ENCODE data around the gene FXYD7.

FXYD7 gene

DNA sequence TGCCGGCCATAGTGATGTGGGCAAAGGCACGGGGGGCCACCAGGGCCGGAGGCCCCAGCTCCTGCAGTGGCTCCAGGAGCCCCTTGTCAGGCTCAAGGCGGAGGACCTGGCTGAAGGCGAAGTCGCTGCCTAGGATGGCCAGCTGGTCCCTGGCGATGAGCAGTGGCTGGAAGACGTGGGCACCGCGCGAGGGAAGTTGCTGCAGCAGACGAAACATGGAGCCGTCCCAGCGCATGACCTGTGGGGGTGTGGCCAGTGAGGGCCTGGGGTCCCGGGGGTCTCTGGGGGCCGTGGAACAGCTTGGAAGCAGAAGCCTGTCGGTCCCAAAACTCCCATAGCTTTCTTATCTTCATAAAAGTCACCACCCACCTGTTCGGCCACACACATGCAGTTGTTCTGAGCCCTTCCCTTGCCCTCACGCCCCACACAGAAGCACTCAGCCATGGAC is 17.8 kb upstream of the FXYD7 start:
- no peak for TF ChIP-seq POLR2AphosphoS5 (IDR thresholded peaks at IDR 0.05; ENCODE audit: low read depth, low read length)
- no peak for TF ChIP-seq FOXP2 (optimal IDR thresholded peaks at IDR 0.05; ENCODE audit: borderline replicate concordance, extremely low read depth, extremely low read length, insufficient read depth)
- no peak for TF ChIP-seq TAF1 (IDR thresholded peaks at IDR 0.05; ENCODE audit: borderline replicate concordance, insufficient read depth, low read length)
- TF ChIP-seq, protein P1, sequence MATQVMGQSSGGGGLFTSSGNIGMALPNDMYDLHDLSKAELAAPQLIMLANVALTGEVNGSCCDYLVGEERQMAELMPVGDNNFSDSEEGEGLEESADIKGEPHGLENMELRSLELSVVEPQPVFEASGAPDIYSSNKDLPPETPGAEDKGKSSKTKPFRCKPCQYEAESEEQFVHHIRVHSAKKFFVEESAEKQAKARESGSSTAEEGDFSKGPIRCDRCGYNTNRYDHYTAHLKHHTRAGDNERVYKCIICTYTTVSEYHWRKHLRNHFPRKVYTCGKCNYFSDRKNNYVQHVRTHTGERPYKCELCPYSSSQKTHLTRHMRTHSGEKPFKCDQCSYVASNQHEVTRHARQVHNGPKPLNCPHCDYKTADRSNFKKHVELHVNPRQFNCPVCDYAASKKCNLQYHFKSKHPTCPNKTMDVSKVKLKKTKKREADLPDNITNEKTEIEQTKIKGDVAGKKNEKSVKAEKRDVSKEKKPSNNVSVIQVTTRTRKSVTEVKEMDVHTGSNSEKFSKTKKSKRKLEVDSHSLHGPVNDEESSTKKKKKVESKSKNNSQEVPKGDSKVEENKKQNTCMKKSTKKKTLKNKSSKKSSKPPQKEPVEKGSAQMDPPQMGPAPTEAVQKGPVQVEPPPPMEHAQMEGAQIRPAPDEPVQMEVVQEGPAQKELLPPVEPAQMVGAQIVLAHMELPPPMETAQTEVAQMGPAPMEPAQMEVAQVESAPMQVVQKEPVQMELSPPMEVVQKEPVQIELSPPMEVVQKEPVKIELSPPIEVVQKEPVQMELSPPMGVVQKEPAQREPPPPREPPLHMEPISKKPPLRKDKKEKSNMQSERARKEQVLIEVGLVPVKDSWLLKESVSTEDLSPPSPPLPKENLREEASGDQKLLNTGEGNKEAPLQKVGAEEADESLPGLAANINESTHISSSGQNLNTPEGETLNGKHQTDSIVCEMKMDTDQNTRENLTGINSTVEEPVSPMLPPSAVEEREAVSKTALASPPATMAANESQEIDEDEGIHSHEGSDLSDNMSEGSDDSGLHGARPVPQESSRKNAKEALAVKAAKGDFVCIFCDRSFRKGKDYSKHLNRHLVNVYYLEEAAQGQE (IDR thresholded peaks at IDR 0.05; ENCODE audit: insufficient read depth in 1 of 2, low read depth in 2 of 2, low read length in 2 of 2): no peak
- no peak for TF ChIP-seq SIN3A (IDR thresholded peaks at IDR 0.05; ENCODE audit: borderline replicate concordance, insufficient read depth, low read length)

DNA sequence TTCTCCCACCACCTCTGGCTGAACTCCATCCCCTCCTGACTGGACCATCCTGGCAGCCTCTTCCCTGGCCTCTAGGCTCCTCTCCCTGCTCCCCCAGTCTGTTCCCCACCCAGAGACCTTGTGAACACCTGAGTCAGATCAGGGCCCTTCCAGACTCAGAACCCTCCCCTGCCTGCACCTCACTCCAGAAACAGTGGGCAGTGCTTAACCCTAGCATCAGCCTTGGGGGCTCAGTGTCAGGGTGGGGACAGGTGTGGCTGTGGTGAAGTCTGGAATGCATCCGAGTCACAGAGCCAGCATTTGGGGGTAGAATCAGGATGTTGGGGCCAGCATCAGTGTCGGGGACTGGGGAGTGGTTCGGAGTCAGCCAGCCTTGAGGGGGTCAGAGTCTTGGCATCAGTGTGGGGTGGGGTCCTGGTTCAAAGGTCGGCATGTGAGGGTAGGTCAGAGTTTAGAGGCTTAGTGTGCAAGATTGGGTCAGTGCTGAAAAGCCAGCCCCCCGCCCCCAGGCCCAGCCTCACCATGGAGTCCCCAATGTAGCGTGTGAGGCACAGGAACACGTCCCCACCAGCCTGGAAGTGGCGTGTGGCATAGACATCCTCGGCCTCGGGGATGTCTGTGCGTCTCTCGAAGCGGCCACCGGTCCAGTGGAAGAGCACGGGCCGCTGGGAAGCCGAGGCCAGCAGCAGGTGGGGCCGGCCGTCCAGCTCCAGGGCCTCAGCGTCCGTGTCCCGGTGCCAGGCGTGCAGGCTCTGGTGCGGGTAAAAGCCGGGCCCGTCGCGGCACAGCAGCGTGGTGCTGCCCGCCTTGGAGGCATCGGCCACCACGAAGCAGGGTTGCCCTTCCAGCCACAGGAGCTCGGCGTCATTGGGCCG is 17.1 kb upstream of the FXYD7 start:
- TF ChIP-seq TAF1 (IDR thresholded peaks at IDR 0.05; ENCODE audit: borderline replicate concordance, insufficient read depth, low read length): no peak
- TF ChIP-seq, protein P1 (IDR thresholded peaks at IDR 0.05; ENCODE audit: insufficient read depth in 1 of 2, low read depth in 2 of 2, low read length in 2 of 2): no peak
- TF ChIP-seq FOXP2 (optimal IDR thresholded peaks at IDR 0.05; ENCODE audit: borderline replicate concordance, extremely low read depth, extremely low read length, insufficient read depth): no peak
- no peak for TF ChIP-seq SIN3A (IDR thresholded peaks at IDR 0.05; ENCODE audit: borderline replicate concordance, insufficient read depth, low read length)
- no peak for TF ChIP-seq POLR2AphosphoS5 (IDR thresholded peaks at IDR 0.05; ENCODE audit: low read depth, low read length)

DNA sequence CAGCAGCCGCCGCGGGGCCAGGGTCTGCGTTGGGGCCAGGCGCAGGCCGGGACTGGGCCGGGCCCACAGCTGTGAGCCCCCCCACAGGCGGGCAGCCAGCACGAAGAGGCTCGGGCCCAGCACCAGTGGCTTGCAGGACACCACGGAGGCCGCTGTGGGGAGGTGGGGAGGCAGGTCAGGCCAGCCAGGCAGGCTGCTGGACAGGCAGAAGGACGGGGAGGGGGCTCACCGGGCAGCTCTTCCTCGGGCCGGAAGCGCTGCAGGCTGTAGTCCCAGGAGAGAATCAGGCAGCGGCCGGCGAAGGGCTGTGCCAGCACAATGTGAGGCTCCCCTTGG is 16.5 kb upstream of the FXYD7 start:
- TF ChIP-seq, protein P1 (IDR thresholded peaks at IDR 0.05; ENCODE audit: insufficient read depth in 1 of 2, low read depth in 2 of 2, low read length in 2 of 2): no peak
- TF ChIP-seq SIN3A (IDR thresholded peaks at IDR 0.05; ENCODE audit: borderline replicate concordance, insufficient read depth, low read length): no peak
- TF ChIP-seq FOXP2 (optimal IDR thresholded peaks at IDR 0.05; ENCODE audit: borderline replicate concordance, extremely low read depth, extremely low read length, insufficient read depth): no peak
- TF ChIP-seq POLR2AphosphoS5 (IDR thresholded peaks at IDR 0.05; ENCODE audit: low read depth, low read length): no peak
- TF ChIP-seq TAF1 (IDR thresholded peaks at IDR 0.05; ENCODE audit: borderline replicate concordance, insufficient read depth, low read length): no peak

DNA sequence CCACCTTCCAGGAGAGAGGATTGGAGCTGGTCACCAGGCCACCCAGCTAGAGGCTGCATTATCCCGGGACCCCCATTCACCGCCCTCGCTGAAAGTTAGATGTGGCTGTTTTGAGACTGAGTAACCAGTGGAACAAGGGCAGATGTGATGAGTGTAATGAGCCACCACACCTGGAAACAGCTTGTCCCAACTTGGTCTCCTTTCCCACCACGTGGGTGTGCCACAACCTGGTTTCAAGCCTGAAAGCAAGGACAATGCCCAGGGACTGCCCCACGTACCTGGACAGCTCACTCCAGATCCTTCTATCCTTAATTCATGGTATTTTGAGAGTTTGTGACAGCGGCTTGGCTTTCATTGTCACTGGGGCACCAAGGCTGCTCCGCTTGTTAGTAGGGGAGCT is 15.2 kb upstream of the FXYD7 start:
- TF ChIP-seq, protein P1 (IDR thresholded peaks at IDR 0.05; ENCODE audit: insufficient read depth in 1 of 2, low read depth in 2 of 2, low read length in 2 of 2): no peak
- TF ChIP-seq FOXP2 (optimal IDR thresholded peaks at IDR 0.05; ENCODE audit: borderline replicate concordance, extremely low read depth, extremely low read length, insufficient read depth) (no peak), SIN3A (IDR thresholded peaks at IDR 0.05; ENCODE audit: borderline replicate concordance, insufficient read depth, low read length) (no peak), POLR2AphosphoS5 (IDR thresholded peaks at IDR 0.05; ENCODE audit: low read depth, low read length) (no peak), TAF1 (IDR thresholded peaks at IDR 0.05; ENCODE audit: borderline replicate concordance, insufficient read depth, low read length) (no peak)
